PC-9 (cell line): ENCODE measurements around the gene MRPL57. TPM values are rescaled to one million over a fixed set of nuclear protein-coding genes. Genes with fewer than 3 reads are reported as not detected.

Experiments
- BruUV-seq: library from RNA; stranded (reverse); fragments of 400-500 nt; replicated peaks from 2 replicates; lab custom pipeline; 2021; lab: Mats Ljungman, UMichigan
- CTCF ChIA-PET: fragments of 300-600 bp; sonication (Branson Sonifier 250); formaldehyde crosslinking; loops from one replicate; lab custom pipeline; 2022; ENCODE audit warnings: antibody characterized with exemption; lab: Charles Lee
- POLR2A ChIA-PET: fragments of 300-600 bp; sonication (Branson Sonifier 250); formaldehyde crosslinking; loops from one replicate; lab custom pipeline; 2022; ENCODE audit warnings: antibody characterized with exemption; ENCODE audit not compliant: unreplicated experiment; lab: Charles Lee
- DNase-seq, 2 experiments: peaks; one replicate each; pipeline versions ENCODE4 v3.0.0 to v3.0.0-alpha.2; 2015 to 2022; ENCODE audit warnings: mixed read lengths in 1 of 2
- H2AFZ ChIP-seq: fragments of 200-600 bp; sonication (generic); 2 replicates; pipeline ENCODE4 v1.8.1; 2017; ENCODE audit warnings: antibody characterized with exemption
- H3F3A ChIP-seq: fragments of 200-600 bp; sonication (generic); 2 replicates; pipeline ENCODE4 v1.8.1; 2017; ENCODE audit warnings: antibody characterized with exemption, mild to moderate bottlenecking, low read depth; ENCODE audit not compliant: insufficient read depth
- H3K27ac ChIP-seq: fragments of 200-600 bp; sonication (generic); 2 replicates; pipeline ENCODE4 v1.6.1; 2016; ENCODE audit warnings: mixed run types
- H3K27me3 ChIP-seq: fragments of 200-600 bp; sonication (generic); 2 replicates; pipeline ENCODE4 v1.6.1; 2016; ENCODE audit warnings: low read depth, mixed run types; ENCODE audit not compliant: insufficient read depth
- H3K36me3 ChIP-seq: fragments of 200-600 bp; sonication (generic); 2 replicates; pipeline ENCODE4 v1.6.1; 2016; ENCODE audit warnings: low read depth, mixed run types
- H3K4me1 ChIP-seq: fragments of 200-600 bp; sonication (generic); replicated peaks from 2 replicates; pipeline ENCODE4 v1.6.1; 2016; ENCODE audit warnings: mixed run types; ENCODE audit not compliant: insufficient read depth
- H3K4me2 ChIP-seq: fragments of 200-600 bp; sonication (generic); 2 replicates; pipeline ENCODE4 v1.6.1; 2017; ENCODE audit warnings: mixed run types
- H3K4me3 ChIP-seq: fragments of 200-600 bp; sonication (generic); 2 replicates; pipeline ENCODE4 v1.6.1; 2016; ENCODE audit warnings: mixed run types
- H3K79me2 ChIP-seq: fragments of 200-600 bp; sonication (generic); 2 replicates; pipeline ENCODE4 v1.6.1; 2017; ENCODE audit warnings: low read depth, mixed run types
- H3K9me2 ChIP-seq: fragments of 200-600 bp; sonication (generic); 2 replicates; pipeline ENCODE4 v1.8.1; 2017; ENCODE audit warnings: mild to moderate bottlenecking; ENCODE audit not compliant: insufficient read depth
- H3K9me3 ChIP-seq: fragments of 200-600 bp; sonication (generic); 2 replicates; pipeline ENCODE4 v1.8.1; 2016; ENCODE audit warnings: low read depth; ENCODE audit not compliant: insufficient read depth
- H4K20me1 ChIP-seq: fragments of 200-600 bp; sonication (generic); 2 replicates; pipeline ENCODE4 v1.8.1; 2017; ENCODE audit not compliant: insufficient read depth
- EZH2 ChIP-seq: fragments of 200-600 bp; sonication (generic); IDR thresholded peaks from 2 replicates; pipeline ENCODE4 v1.8.0; 2017; ENCODE audit warnings: antibody characterized with exemption, low read depth
- intact Hi-C: fragments of 100-400 bp; cut with micrococcal nuclease; formaldehyde crosslinking; loops from one replicate; pipeline ENCODE4 v1.10.0; 2022; ENCODE audit not compliant: unreplicated experiment
- total RNA-seq: library from RNA; stranded (reverse); gene quantifications from 2 replicates; pipeline ENCODE4 v1.2.3, GENCODE V29; 2021
- TF ChIP-seq, protein P1 (sequence below): fragments of 200-600 bp; sonication (generic); conservative IDR thresholded peaks from 2 replicates; pipeline ENCODE4 v1.6.1; 2017; ENCODE audit warnings: mixed run types, antibody characterized with exemption, mild to moderate bottlenecking, moderate library complexity

The MRPL57 gene
- total RNA-seq, 1 experiment from 2014 or later: 11.0 TPM

GRCh38 chr13:21148557-21149258 is 27.8 kb upstream of the MRPL57 start:
- Histone ChIP-seq H2AFZ (no peak overlapping the region), H3K4me3 (no peak overlapping the region), H3K27me3 (no peaks in the 10 kb centered on the region), H3K4me1 (no peaks in the 10 kb centered on the region), H3K36me3 (peaks cover 17% of the 10 kb centered on the region; the same call in 1 of the 2 replicates), H3K9me3 (no peaks in the 10 kb centered on the region), H3K9me2 (no peaks in the 10 kb centered on the region), H3K27ac (no peak overlapping the region), H4K20me1 (peaks cover 30% of the 10 kb centered on the region), H3K79me2 (peaks cover 12% of the 10 kb centered on the region), H3F3A (peaks cover 24% of the 10 kb centered on the region), H3K4me2 (no peak overlapping the region)
- no TSS peak for BruUV-seq
- CTCF ChIA-PET: no interaction called here
- intact Hi-C loops: no loop called here
- POLR2A ChIA-PET: no interaction called here
- TF ChIP-seq, protein P1, sequence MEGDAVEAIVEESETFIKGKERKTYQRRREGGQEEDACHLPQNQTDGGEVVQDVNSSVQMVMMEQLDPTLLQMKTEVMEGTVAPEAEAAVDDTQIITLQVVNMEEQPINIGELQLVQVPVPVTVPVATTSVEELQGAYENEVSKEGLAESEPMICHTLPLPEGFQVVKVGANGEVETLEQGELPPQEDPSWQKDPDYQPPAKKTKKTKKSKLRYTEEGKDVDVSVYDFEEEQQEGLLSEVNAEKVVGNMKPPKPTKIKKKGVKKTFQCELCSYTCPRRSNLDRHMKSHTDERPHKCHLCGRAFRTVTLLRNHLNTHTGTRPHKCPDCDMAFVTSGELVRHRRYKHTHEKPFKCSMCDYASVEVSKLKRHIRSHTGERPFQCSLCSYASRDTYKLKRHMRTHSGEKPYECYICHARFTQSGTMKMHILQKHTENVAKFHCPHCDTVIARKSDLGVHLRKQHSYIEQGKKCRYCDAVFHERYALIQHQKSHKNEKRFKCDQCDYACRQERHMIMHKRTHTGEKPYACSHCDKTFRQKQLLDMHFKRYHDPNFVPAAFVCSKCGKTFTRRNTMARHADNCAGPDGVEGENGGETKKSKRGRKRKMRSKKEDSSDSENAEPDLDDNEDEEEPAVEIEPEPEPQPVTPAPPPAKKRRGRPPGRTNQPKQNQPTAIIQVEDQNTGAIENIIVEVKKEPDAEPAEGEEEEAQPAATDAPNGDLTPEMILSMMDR: no peak
- no peak for TF ChIP-seq EZH2
- DNase-seq: no peak

GRCh38 chr13:21149568-21149967 is 26.9 kb upstream of the MRPL57 start:
- Histone ChIP-seq H3F3A (peaks cover 24% of the 10 kb centered on the region), H3K27me3 (no peaks in the 10 kb centered on the region), H3K4me1 (no peaks in the 10 kb centered on the region), H3K27ac (no peak overlapping the region), H3K79me2 (peaks cover 3% of the 10 kb centered on the region; the same call in 1 of the 2 replicates), H3K9me3 (no peaks in the 10 kb centered on the region), H2AFZ (no peak overlapping the region), H3K4me2 (no peak overlapping the region), H3K36me3 (peaks cover 19% of the 10 kb centered on the region; the same call in 1 of the 2 replicates), H4K20me1 (peaks cover 21% of the 10 kb centered on the region), H3K9me2 (no peaks in the 10 kb centered on the region), H3K4me3 (no peak overlapping the region)
- TF ChIP-seq, protein P1: no peak
- TF ChIP-seq EZH2: no peak
- ChIA-PET CTCF (no interaction called here), POLR2A (no interaction called here)
- BruUV-seq: no TSS peak
- intact Hi-C loops: no loop called here
- DNase-seq: no peak

DNA sequence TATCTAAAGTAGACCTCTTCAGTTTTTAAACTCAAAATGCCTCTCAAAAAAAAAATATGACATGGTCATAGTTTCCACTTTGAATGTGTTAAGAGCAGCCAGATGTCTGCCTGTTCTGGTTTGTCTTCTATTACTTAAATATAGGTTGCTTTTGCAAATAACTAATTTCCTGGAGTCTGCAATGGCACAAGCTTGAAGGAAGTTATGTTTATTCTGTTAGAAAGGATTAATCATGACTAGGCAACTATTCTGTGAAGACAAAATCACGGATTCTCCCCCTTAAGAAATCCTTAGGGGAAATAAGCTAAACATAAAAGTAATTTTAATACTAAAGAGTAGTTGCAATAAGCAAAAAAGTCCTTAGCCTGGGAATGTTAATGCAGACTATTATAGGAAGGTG is 26.4 kb upstream of the MRPL57 start:
- ChIA-PET CTCF (no interaction called here), POLR2A (interaction anchor here (0.6 kb wide), 1 partner anchor 195 kb away, joined by 6 read pairs; no protein-coding TSS in a partner anchor)
- DNase-seq: no peak
- no peaks in the 10 kb centered on the region for H3K4me1 ChIP-seq
- peaks cover 23% of the 10 kb centered on the region for H3K36me3 ChIP-seq
- intact Hi-C loops: no loop called here
- no peak overlapping the region for H3K4me3 ChIP-seq
- no TSS peak for BruUV-seq
- H3K27me3 ChIP-seq: no peaks in the 10 kb centered on the region
- H3K9me3 ChIP-seq: no peaks in the 10 kb centered on the region
- H3F3A ChIP-seq: peaks cover 24% of the 10 kb centered on the region
- H2AFZ ChIP-seq: no peak overlapping the region
- no peak overlapping the region for H3K4me2 ChIP-seq
- TF ChIP-seq EZH2: no peak
- no peak overlapping the region for H3K27ac ChIP-seq
- peaks cover 17% of the 10 kb centered on the region; the same call in 1 of the 2 replicates for H4K20me1 ChIP-seq
- H3K79me2 ChIP-seq: no peaks in the 10 kb centered on the region
- no peaks in the 10 kb centered on the region for H3K9me2 ChIP-seq
